Astrocyte of the hippocampus (primary cell): ENCODE data around the gene AP3S1.
"Not testable (repeated sequence)": the region's sequence is repeated elsewhere in the genome, so short reads cannot be mapped to it uniquely, and the experiment has no call there.

Source experiments
- DNase-seq: peaks from one replicate; pipeline ENCODE4 v3.0.0; 2011; ENCODE audit warnings: low read depth, low spot score

AP3S1 gene

GRCh38 chr5:115841382-115842088, at the start of gene AP3S1, which contains the start of gene ATG12:
TSS of gene AP3S1 (plus strand) at chr5:115841935. CDS start at chr5:115842038, 103 bp downstream.
TSS of gene ATG12 (minus strand) at chr5:115841565. CDS start at chr5:115841552, 13 bp downstream.
- peak; percentile 97 for DNase-seq

DNA sequence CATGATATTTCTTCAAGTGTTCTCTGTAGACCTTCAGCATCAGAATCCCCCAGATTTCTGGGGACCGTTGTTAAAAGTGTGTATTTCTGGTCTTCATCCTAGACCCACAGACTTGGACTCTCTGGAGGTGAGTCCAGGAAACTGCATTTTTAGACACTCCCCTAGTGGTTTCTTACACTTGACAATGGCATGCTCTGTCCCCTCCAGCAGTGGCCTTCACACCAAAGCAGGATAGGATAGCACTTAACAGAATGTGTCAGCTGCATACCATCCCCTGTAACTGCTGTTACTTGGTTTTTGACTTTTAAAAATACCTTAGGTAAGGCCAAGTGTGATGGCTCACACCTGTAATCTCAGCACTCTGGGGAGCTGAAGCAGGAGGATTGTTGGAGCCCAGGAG, 46.0 kb upstream of the AP3S1 start:
- no peak for DNase-seq

- no peak for DNase-seq
Measured at GRCh38 chr5:115796656-115797055, 45.1 kb upstream of the AP3S1 start.

GRCh38 chr5:115798252-115798651, 43.5 kb upstream of the AP3S1 start:
- DNase-seq, result no peak

GRCh38 chr5:115800108-115800507, 41.6 kb upstream of the AP3S1 start:
- DNase-seq, result no peak

DNA sequence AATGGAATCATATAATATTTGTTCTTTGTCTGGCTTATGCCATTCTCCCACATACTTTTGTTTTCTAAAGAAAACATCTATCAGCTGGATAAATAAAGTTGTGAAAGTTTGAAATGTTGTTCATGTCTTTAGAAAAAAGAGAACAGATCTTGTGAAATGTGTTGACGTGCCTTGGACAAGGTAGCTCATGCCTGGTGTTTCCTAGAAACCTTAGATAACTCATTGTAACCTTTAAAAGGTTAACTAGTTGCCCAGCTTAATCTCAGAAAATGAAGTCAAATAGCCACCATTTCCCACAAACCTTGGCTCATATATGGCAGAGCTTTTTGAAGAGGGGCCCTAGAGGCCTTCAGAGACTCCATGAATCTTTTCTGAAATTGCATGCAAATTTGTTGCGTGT, 40.6 kb upstream of the AP3S1 start:
- no peak for DNase-seq

DNA sequence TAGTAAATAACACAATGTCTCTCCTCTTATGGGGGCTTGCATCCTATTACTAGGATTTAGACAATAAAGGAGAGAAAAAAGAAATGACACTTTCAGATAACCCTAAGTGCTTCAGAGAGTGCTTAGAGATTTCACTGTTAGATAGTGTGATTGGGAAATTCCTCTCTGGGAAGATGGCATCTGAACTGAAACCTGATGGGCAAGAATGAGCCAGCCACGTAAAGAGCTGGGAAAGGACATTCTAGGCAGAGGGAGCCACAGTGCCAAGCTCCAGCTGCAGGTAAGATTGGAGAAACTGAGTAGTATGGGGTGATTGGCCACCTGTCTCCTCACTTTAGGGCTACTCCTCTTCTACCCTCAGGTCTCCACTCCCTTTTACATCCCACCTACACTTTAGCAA, 39.8 kb upstream of the AP3S1 start:
- no peak for DNase-seq

GRCh38 chr5:115806986-115807653, 34.6 kb upstream of the AP3S1 start:
- DNase-seq, result no peak

- no peak for DNase-seq
Measured at GRCh38 chr5:115807654-115808052, 34.1 kb upstream of the AP3S1 start.

- not testable (repeated sequence) for DNase-seq
Measured at GRCh38 chr5:115808066-115808465, 33.7 kb upstream of the AP3S1 start.

DNA sequence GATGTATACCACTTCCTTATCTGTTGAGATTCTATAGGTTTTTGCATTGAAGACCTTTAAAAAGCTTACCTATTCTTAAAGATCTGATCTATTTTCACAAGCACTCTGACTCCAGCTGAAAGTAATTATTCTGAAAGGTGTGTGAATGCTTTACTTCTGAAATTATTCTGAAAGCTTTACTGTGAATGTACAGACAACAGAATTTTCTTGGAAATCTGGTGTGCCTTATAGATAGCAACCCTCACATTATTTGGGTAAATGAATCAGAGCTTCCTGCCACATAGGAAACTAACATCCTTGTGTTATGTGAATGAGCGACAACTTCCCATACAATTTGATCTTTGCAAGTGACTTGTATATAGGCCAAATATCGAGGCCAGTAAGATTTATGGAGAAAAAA, 31.8 kb upstream of the AP3S1 start:
- no peak for DNase-seq

- DNase-seq, result peak; percentile 4
Measured at GRCh38 chr5:115810761-115811160, 31.0 kb upstream of the AP3S1 start.

DNA sequence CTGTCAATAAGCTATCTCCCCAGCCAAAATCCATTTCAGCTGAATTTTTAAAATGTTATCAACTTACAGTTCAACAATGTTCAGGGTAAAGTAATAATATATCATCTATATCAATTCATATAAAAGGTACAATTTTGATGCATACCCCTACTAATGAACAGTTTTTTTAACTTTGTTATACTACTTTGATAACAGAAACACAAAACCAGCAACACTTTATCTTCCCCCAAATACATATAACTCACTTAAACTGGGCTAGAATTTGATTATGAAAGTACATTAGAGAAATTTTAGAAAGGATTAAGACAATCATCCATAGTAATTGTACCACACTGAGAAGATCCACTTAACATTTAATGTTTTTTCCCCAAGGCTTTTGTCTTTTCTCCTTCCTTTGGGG, 30.3 kb upstream of the AP3S1 start:
- no peak for DNase-seq

GRCh38 chr5:115812372-115812771, 29.4 kb upstream of the AP3S1 start:
- no peak for DNase-seq

DNA sequence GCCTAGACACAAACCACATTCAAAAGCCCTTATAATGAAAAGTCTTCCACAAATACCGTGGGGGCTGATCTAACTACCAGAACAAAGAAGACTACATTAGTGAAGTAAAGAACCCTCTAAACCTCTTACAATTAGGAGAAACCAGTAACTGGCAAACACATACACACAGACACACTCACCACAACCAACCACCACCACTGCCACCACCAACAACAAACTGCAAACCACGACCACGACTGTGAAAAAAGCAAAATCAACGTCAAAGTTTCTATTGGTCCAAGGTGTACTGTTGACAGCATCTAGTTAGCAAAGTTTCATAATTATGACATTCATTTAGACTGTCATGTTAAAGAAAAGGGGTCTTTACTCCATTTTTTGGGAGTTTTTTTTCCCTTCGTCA, 28.0 kb upstream of the AP3S1 start:
- peak; percentile 44 for DNase-seq

DNA sequence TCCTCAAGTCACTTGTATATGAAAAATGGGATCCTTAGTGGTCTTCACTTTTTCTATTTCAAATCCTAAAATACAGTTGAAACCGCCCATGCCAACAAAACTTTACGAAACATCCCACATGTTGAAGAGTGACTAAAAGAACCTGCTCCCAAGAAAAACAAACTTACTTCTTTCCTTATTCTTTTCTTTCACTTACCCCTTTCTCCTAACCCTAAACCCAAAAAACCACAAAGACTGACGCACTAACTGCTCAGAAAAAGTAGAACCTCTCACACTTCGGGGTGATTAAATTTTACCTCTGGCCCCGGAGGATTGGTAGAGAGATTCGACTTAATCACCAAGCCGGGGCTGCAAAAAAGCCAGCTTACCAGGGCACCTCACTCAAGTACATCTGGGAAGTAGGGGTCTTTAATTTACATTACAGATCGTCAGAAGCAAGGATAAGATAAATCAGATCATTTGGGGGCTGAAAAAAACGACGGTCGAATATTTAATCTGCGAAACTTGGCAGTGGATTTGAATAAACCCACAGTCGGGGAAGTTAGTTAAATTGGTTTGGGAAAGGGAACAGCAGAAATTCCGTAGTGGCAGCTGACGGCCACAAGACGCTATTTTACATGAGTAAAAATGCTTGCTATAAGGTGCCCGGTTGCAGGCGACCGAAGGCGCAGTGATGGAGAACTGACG, 26.6 kb upstream of the AP3S1 start:
- DNase-seq, result no peak

DNA sequence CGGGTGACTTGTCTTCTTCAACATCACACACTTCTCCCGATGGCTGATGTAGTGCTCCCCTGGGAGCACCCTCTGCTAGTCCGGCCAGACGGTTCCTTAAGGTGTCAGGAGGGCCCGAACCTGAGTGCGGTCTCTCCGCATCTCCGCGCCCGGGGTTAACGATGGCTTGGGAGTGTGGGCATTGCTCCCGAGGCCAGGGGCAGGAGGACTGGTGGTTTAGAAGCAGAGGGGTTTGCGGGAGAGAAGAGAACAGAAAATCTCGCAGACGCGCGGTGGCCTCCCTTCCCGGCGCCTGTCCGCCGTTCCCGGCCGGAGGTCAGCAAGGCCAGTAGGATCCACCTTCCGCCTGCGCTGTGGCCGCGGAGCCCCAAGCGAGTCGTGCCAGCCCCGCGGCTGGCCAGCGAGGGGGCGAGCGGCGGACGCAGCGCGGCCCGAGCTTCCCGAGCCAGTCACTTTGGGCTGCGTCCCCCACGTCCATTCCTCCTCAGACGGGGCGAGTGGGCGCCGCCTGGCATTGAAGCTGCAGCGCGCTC, 26.0 kb upstream of the AP3S1 start:
- peak; percentile 62 for DNase-seq

DNA sequence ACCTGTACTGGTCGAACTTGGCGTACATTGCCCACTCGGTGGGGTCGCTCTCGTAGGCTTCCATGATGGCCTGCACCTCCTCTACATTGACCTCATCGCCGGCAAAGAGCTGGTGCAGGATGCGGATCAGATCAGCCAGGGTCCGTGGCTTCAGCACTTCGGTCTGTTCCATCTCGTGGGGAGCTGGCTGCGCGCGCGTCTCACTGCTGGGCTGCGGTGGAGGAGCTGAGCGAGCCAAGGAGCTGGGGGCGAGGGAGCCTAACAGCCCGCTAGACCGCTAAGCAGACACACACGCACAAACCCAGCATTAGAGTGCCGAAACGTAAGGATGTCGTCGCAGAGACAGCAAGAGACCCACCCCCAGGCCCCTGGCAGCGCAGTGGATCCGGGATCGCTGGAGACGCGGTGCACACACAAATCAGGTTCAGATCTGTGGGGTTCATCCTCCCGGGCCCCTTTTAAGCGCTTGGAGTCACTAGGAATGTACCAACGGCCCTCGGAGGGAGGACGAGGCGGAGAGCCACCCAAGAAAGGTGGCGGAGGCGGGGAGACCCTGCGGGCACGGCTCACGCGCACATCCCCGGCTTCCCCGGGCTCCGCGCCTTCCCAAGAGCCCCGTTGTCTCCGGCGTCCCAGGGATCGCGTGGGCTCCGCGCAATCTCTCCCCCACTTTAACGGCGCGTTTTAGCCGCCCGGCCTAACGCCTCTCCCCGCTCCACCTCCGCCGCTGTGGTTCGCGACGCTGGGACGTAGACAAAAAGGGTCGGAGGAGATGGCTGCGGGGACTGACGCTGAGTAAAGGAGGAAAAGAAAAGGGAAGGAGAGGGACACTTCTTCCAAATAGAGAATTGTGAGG, 25.3 kb upstream of the AP3S1 start, which contains the start of gene CDO1:
CDO1 (minus strand) TSS at position 434 of the 856 bp plus-strand sequence; CDS start at position 172, 262 bp downstream.
- DNase-seq, result peak; percentile 88

- no peak for DNase-seq
Measured at GRCh38 chr5:115817386-115817785, 24.3 kb upstream of the AP3S1 start.

DNA sequence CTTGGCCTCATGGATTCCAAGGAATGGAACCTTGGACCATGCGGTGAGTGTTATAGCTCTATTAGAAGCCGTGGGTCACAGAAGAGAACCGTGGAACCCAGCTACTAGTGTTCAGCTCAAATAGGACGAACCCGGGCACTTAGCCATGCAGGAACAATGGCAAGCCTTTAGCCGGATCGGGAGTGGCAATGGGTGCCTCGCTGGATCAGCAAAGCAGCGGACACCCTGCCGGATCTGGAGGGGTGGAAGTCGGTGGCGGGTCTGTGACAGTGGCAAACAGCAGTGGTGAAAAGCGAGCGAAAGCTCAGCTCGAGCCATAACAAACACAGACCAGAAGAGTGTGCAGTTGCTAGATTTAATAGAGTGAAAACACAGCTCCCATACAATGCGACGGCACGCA, 22.9 kb upstream of the AP3S1 start:
- no peak for DNase-seq

GRCh38 chr5:115820846-115821245, 20.9 kb upstream of the AP3S1 start:
- no peak for DNase-seq
